Activated CD4-positive, alpha-beta T cell treated with anti-CD3 and anti-CD28 coated beads, Interleukin-2, amount 50 U/mL, for 24 hours (primary cell): ENCODE measurements around the gene PJVK.
"Not testable (repeated sequence)": the region's sequence is repeated elsewhere in the genome, so short reads cannot be mapped to it uniquely, and the experiment has no call there.

Experiments
- DNase-seq, 2 donors: peaks; one replicate each; pipeline ENCODE4 v3.0.0-alpha.2; 2020; ENCODE audit warnings: low read depth in 1 of 2, low spot score in 1 of 2

PJVK gene

DNA sequence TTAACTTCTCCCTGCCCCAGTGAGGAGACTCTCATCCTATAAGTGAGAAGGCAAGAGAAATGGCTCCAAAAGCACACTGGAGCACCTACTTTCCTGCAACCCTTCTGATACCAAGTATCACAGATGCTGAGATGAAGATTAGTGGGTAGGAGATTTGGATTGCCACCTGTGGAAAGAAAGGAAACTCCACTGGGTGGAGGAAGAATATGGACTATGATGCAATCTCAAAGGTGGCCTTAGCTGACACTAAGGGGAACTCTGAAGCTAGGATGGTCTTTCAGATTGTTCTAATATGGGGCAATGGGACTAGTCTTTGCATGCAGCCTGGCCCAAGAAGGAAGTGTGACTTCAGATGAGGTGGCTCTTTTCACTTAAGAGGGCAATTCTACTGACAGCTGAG lies 21.8 kb upstream of the PJVK start:
- DNase-seq: no peak

DNA sequence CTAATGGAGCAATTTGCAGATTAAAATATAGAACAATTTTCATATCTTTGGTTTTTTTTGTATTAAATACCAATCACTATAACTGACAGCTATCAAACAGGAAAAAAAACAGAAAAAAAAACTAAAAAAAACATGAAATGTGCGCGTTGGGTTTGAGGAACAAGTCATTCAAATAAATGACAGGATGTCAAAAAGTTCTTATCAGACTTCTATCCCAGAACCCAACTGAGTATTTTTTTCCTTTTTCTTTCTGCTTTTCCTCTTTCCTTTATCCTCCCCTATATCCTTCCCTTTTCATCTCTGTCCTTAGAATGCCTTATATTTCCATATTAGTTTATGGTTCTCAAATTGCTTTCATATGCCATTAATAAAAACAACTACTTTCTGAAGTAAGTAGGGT lies 14.5 kb upstream of the PJVK start:
- no peak for DNase-seq

DNA sequence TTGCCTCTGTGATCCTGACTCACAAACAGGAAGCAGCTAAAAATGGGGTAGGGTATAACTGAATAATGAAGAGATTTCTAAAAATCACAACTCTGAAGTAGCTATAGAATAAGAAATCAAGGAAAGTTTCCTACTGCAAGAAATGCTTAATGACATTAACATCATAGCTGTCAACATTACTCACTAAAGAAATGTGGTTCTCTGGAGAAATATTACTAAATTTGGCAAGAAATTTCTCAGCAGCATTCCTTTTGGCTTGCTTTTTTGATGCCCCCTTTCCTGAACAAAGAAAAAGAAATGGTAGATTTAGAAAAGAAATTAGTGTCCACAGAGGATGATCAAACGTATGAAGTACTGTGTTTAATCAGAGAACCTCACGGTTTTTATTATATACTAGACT lies 9.8 kb upstream of the PJVK start:
- no peak for DNase-seq

DNA sequence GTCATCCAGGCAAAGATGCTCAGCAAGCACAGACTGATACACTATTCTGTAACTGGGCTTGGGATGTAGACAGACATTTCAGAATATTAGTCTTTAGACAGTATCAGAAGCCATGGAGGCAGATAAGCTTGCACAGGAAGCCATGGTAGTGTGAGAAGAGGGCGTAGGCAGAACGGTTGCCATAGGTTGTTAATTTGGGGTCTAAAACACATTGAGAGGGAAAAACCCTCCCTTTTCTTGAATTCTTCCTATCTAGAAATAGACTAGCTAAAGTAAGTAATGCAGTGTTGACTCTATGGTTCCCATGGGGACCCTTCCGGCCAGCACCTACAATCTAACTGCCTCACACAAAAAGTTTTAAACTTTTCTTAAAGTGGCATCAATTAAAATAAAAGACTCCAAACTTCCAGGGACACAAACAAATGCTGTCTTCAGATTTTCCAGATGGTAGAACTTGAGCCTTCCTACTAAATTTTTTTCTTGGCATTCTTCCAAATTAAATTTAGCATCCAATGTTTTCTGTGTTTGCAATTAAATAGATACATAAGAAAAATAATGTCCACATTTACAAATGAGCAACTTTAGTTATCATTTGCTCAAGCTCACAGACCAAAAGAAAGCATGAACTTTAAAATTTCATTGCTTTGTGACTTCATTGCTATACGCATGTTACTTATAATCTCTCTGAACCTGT lies 2.1 kb upstream of the PJVK start:
- no peak for DNase-seq

DNA sequence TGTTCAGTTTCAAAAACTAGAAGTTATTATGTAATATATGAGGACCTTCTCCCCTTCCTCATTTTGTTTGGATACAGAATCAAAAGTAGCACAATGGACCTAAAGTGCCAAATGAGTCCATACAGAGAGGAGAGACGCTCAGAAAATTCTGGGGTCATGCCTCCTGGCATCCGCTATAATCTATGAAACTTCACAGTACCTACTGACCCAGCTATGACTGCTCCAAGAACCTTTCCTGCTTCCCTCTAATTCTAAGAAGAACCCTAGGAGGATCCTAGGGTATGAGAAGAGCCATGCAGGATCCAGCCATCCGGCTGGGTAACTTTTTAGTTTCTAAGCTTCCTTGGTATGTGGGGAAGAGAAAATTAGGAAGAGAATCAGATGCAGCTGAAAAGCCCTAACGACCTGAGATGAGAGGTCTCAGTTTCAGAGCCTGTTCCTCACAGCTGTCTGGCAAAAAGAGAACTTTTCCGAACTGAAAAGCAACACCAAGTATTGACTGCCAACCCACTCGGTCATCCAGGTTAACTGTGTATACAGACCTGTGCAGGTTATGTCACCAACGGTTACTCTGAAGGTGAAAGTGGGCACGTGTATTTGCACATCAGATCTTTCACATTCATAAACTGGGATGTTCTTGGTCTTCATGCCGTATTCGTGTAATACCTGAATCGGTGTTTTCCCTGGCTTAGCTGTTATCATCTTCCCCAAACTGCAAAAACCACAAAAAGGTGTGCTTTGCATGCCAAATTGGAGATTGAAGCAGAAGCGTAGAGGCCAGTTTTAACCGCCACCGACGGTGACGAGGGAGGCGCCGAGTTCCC lies 1.3 kb upstream of the PJVK start:
- DNase-seq: no peak

DNA sequence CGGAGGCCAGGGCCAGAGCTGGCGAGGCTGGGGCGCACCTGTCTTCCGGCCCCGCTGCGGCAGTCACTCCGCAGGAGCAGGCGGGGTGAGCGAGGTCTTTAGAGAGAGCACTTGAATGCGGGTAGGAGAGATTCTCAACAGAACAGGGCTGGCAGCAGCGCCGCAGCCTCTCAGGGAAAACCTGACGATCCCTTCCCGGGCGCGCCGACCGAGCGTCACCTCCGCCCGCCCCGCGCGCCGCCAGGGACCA lies 729 bp upstream of the PJVK start:
- peak in 1 of 2 donors; percentile 75 for DNase-seq

DNA sequence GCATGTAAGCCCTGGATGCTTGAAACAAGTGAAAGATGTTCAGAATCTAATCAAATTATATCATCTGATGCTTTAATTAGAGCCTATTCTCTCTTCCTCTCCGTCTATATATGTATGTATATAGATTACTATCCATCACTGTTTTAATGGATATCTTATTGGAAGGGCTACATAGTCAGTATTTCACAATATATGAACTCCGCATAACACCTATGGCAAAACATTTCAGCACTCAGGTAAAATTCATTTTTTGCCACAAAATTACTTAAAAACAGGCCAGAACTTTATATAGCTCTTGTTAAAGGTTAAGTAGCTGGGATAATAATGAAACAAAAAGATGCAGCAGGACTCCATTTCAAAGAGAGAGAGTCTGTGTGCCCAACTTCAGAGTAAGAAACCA lies 1.2 kb downstream of the PJVK start:
- DNase-seq: no peak

DNA sequence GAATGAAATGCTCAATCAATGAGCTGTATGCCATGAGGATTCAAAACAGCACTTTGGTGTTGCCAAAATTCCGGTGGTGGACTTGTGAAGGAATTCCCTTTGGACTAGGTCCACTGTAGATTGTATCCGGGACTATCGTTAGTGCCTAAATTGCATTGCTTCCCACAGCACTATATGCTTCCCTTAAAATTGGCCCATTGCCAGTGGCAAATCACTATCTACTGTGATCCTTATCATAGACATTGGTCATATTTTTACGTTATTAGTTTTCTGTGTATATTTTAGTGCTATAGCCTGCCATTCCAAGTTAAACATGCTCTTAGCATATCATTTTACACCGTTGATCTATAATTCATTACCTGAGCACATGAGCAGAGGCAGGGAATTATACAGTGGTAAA lies 1.7 kb downstream of the PJVK start:
- no peak for DNase-seq

DNA sequence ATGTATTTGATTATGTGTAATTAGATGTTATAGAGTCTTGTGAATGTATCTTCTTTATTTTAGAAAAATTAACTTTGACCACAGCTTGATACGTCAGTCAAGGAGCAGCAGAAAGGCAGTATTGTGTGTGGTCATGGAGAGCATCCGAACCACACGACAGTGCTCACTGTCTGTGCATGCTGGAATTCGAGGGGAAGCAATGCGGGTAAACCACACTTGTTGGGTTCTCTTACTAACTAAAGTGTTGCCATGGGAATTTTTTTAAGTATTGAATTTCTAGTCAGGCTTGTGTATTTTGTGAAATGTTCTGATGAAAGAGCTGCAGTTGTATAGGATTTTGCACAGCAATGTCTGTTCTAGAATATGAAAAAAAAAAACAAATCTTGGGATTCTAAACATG lies 4.8 kb downstream of the PJVK start:
- DNase-seq: no peak

DNA sequence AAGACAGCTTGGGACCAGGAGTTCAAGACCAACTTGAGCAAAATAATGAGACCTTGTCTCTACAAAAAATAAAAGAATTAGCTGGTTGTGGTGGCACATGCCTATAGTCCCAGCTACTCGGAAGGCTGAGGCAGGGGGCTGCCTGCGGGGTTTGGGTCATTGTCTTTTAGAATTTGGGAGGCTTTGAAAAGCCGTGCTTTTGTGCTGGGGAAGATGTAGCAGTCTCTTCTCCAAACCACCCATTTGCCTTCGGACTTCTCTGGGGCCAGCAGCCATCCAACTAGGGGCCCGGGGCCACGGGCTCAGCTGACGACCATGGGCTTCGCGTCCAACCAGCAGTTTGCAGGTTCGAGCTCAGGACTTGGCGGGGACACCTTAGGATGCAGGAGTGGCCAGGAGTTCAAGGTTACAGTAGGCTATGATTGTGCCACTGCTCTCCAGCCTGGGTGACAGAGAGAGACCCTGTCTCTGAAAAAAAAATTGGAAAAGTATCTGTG lies 6.3 kb downstream of the PJVK start:
- no peak for DNase-seq

DNA sequence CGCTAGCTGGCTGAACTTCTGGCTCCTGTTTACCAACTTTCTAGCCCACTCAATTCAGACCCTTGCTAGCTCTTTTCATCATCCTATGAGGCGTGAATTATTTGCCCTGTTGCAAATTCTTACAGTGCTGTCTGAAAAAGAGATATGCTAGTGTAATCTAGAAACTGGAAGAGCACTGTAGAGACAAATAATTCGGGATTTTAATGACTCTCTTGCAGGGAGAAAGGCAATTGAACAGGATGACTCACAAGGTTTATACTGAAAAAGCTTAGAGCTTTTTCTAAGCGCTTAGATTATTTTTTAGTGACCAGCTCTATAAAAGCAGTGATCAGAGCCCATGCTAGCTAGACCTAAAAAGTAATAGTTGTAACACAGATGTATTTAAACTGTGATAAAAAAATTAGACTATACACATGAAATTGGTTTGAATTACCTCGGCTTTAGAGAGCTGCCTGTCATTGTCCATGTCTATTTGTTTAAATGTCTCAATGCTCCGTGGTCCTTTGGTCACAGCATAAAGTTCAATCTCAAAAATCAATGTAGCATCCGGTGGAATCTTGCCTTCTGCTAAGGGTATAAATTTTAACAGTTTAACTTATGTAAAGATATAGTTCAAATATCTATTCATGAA lies 18.2 kb downstream of the PJVK start:
- DNase-seq: no peak

DNA sequence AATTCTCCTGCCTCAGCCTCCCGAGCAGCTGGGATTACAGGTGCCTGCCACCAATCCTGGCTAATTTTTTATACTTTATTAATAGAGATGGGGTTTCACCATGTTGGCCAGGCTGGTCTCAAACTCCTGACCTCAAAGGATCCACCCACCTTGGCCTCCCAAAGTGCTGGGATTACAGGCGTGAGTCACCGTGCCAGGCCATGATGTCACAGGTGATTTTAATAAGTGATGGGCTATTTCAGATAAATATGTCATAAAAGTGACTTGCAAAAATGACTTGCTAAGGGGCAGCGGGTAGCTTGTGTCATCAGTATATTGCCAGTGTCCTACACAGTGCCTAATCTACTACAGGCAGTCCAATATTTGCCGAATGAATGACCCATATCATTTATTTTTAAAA lies 20.1 kb downstream of the PJVK start:
- not testable (repeated sequence) for DNase-seq

DNA sequence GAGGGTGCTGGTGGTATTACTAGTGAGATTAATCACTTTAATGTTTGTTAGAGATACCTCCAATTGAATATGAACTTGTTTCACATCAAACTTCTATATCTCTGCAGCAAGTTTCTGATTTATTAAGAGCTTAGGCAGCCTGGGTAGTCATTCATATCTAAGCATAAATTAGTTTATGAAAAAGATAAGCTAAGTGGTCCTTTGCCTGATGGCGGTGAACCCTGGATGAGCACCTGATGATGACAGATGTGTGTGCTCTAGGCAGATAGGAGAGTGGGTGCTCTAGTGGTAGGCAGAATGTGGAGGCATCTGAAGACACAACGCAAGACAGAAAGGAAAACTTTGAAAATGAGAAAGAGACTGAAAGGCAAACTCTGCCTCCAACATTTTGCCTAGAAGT lies 22.2 kb downstream of the PJVK start:
- no peak for DNase-seq

DNA sequence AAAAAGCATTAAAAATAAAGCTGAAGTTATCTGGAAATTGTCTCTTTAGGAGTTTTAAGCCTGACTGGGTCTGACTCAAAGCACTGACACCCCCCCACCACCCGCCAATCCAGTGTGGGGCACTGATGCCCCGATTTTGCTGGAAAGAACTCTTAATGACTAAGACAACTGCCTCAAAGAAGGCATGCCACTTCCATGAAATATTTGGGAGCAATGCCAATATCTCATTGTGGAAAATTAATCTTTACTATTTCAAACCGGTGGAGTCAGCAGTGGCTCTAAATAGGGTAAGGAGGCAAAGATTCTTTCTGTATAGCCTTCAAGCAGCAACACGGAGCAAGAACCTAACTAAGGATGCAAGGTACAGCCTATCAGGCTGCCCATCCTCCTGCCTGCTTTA lies 22.8 kb downstream of the PJVK start:
- DNase-seq: no peak

DNA sequence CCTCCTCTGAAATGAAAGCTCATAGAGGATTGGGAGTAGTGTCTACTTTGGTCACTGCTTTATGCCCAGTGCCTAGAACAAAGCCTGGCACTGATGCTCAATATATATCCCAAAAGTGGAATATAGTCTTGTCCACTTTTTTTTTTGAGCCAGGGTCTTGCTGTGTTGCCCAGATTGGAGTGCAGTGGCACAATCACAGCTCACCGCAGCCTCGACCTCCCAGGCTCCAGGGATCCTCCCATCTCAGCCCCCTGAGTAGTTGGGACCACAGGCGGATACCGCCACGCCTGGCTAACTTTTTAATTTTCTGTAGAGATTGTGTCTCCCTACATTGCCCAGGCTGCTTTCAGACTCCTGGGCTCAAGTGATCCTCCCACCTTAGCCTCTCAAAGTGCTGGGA lies 23.4 kb downstream of the PJVK start:
- no peak for DNase-seq

DNA sequence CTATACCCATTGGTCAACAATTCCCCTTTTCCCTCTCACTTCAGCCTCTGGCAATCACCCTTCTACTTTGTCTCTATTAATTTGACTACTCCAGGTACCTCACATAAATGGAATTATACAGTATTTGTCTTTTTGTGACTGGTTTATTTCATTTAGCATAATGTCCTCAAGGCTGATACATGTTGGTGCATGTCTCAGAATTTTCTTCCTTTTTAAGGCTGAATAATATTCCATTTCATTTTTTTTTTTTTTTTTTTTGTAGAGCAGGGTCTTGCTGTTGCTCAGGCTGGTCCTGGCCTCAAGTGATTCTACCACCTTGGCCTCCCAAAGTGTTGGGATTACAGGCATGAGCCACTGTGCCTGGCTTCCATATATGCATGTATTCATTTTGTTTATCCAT lies 25.3 kb downstream of the PJVK start:
- DNase-seq: no peak

DNA sequence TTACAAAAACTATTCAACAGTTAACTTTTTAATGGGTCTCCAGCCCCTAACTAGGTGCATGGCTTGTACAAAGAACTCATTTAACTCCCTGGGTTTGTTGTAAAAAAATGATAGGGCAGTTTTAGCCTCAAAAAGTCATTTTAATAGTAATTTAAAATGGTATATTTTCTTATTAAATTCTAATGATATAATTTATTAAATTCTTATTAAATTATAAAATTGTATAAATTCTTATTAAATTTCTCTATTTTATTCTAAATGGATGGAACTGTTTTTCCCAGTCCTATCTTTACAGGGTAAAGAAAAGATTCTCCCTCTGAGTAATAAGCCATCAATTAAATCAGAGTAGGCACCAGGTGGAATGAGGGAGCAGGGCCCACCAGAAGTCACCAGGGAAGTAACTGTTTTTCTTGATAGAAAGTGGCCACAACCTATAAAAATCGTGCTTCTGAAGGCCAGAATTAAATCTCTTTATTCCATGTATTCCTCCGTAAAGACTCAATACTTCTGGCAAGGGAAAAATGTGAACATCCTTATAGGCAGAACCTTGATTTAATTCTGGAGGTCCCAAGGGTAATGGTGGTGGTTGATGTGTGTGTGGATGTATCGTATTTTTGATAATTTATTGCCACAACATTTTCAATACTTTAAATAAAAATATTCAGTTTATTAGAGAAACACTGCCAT lies 26.4 kb downstream of the PJVK start:
- no peak for DNase-seq

DNA sequence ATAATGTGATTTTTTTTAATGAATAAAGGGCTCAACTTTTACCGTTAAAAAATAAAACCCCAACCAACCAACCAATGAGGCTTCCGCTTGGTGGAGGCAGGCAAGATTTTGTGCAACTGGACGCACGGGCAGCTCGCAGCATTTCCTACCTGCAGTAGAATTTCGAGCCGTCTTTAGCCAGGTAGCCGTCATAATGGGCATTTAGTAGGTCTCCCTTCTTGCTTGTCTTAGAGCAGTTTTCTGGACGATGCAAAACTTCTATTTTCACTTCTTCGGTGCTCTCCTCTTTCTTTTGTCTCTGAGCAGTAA lies 26.9 kb downstream of the PJVK start:
- DNase-seq: no peak

DNA sequence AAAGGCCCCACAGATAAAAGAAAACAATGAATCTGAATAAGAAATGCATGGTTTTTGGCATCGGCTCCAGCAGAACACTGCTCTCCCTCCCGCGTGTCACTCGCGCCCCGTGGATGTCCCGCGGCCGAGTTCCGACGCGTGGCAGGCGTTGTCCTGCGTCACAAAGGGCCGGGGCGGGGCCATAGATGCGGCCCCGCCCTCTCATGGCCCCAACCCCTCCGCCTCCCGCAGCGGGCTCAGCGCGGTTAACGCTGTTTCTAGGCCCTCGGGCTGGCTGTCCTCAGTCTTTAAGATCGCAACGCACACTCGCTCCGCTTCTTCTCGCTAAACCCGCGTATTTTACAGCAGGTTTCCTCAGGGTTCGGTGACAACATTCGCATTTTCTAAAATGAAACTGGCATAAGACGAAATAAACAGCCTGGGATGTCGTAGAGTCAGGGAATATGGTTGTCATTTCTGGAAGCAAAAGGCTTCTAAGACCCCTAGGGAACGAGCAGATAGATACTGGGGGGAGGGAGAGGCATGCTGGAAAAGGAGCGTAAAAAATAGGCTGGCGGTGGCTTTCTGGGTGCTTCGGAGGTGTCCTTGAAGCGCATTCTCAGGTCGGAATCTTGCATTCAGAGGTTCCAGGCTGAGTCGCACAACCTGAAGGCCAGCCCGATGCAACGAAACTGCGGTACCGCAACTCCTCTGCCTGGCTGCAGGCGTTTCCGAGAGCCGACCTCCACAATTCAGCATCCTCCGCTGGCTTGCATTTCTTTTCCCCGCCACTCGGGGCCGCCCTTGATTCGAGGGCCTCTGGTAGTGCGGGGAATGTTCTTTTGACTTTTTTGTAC lies 27.5 kb downstream of the PJVK start, which contains the start of gene FKBP7:
TSS of gene FKBP7 (minus strand) at position 162 of the 836 bp plus-strand sequence. CDS start at position 61, 101 bp downstream.
- DNase-seq: peak; percentile 52 to 62

DNA sequence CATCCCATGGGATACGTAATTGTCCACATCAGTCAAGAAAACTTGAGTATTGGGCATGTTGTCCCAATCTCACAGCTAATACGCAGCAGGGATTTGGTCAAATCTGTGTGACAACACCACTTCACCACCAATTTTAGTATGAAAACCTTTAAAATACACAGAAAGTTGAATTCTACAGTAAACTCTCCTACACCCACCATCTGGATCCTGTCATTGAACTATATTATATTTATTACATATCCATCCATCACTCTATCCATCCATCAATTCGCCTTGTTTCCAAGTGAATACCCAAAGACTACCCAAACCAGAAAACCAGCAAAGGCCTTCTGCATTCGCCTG lies 28.1 kb downstream of the PJVK start:
- DNase-seq: no peak

DNA sequence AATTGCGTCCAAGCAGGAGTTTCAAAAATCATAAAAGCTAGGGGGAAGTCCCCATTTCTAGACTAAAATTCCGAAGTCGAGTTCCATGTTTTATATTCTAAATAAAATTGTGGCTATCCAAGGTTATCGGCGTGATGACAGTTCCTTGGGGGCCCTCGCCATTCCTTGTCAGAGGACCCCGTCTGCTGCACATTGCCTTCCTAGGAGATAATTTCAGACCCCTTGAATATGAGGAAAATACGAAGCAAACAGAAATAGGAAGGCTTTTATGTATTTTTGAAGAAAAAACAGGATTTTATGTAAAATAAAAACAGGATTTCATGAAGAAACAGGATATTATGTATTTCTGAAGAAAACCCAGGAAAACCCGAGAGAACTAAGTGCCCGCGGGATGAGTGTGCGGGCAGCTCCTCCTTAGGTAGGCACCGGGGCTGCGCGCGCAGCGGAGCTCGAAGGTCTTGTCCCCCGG lies 28.6 kb downstream of the PJVK start:
- no peak for DNase-seq
